HG02970 (cell line): Measurements from ENCODE around the gene RNU6-7.

Experiments used
- ATAC-seq: cut with Tn5 transposase; IDR thresholded peaks from one replicate; pipeline ENCODE4 v1.9.1; 2021; ENCODE audit warnings: mild to moderate bottlenecking, moderate library complexity, moderate number of reproducible peaks; ENCODE audit not compliant: unreplicated experiment, low FRiP score

RNU6-7 gene

DNA sequence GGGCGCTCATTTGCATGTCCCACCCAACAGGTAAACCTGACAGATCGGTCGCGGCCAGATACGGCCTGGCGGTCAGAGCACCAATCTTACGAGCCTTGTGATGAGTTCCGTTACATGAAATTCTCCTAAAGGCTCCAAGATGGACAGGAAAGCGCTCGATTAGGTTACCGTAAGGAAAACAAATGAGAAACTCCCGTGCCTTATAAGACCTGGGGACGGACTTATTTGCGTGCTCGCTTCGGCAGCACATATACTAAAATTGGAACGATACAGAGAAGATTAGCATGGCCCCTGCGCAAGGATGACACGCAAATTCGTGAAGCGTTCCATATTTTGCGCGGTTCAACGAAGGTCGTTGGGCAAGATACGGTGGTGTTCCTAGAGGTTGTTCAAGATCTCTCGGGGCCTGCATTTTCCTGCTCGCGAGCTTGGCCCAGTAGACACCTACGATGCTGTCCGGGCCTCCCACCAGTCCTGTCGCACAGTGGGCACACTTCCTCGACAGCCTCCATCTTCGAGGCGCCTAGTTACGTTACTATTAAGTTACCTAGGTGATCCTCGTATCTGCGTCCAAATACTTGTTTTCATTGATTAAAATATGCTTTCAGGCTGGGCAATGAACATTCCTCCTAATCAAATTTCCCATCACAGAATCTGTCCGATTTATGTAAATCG, at the start of gene RNU6-7:
RNU6-7 (plus strand) TSS at position 230 of the 675 bp plus-strand sequence.
- ATAC-seq: no peak

DNA sequence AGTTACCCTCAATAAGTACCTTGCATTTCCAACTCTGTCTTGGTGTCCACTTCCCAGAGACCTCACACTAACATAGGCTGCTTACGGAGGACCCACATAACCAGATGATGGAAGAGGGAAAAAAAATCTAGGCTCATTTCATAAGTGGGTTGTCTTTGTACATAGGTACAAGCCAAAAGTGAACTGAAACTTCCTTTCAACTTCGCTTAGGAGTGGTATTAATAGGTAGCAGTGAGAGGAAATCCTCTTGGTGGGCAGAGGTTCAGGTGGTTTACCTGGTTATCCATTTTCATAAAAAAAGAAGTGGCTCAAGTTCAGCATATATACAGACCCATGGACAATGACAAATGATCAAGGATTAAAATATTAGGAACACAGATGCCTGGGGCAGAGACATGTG, 35.8 kb upstream of the RNU6-7 start:
- no peak for ATAC-seq

DNA sequence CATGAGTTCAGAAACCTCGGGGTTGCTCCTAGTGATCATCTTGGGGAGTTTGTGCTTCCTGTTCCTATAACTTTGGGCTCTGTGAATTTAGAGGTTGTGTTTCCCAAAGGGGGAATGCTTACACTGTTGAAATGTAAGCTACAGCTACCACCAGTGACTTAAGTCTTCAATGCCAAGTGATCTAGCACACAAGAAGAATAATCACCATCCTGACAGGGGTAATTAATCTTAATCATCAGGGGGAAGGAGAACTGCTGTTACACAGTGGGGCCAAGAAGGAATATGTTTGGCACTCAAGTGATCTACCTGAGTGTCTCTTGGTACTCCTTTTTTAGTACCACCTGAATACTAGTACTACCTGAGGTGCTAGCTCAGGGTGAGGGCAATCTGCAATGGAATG, 34.9 kb upstream of the RNU6-7 start:
- no peak for ATAC-seq

DNA sequence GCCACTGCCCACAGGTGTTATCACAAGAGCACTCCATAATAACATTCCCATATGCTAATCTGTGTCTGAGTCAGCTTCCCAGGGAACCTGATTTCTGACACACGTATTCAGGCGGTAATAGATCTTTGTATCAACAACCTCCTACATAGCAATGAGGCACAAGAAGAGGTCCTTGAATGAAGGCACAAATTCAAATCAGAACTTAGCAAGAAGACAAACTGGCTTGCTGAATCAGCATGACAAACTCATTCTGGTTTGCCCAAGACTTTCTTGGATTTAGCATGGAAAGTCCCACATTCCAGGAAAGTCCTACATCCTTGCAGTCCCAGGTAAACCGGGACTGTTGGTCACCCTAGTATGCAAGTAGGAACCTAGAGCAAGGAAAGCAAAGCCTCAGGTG, 33.9 kb upstream of the RNU6-7 start:
- ATAC-seq: no peak

- ATAC-seq: no peak
Measured at GRCh38 chr14:32169191-32169590, 32.7 kb upstream of the RNU6-7 start.

DNA sequence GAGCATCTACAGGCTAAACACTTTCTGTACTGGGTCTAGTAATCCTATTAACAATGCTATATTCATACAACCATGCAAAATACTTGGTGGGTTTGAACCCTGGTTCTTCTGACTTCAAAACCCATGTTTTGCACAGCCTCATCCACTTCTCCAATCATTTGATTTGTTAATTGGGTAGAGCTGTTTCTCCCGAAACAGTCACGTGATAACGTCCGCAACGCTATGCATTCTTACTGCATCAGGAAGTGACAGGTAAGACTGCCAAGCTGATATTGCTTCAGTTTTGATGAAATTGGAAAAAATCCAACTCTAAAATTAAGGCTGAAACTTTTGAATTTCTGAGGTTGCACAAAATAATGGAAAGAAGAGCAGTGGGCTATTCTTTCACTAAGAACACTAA, 30.4 kb upstream of the RNU6-7 start:
- no peak for ATAC-seq

DNA sequence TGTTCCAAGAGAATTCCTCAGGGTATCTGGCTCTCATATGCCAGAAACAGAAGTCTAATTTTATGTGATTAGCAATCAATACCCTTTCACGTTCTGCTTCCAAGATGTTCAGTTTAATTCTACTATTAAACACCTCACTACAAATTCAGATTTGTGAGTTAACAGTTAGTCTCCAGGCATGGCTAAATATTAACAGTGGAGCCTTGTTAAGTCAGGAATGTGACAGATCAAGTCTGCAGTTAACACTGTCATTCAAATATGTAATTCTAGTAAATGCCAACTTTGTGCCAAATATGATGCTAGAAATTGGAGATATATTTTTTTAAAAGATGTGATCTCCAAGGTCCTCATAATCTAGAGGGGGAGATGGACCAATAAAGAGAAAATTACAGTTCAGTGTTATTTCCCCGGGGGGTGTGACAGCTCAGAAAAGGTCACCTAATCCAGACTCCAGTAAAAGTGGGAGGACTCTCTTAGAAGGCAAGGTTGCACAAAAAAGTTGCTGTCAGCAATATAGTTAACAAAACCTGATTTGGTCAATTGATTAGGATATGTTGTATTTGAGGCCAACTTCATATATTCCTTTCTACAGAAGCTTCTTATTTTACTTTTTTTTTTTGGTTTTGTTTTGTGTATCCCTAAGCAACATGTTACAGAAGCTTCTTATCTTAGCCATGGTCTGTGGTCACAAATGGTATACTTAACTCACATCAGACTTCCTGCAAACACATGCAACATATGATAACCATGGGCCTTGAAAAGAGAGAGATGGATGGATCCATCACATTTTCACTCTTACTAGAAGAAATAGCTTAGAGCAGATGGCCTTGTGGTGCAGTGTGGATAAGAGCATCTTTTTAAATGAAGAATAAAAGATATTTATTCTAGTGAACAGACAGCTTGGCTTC, 18.4 kb upstream of the RNU6-7 start:
- ATAC-seq: no peak

DNA sequence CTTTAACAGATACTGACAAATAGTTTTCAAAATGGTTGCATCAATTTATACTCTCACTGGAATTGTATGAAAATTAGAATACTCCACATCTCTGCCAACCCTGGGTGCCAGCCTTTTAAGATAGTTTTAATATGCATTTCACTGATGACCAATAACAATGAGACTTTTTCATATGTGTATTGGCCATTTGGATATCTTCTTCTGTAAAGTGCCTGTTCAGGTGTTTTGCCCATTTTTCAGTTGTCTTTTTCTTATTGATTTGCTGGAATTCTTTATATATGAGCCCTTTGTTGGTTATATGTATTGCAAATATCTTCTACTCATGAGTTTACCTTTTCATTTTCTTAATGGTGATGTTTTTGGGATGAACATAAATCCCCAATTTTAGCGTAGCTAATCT, 16.7 kb upstream of the RNU6-7 start:
- no peak for ATAC-seq

GRCh38 chr14:32186248-32186647, 15.6 kb upstream of the RNU6-7 start:
- ATAC-seq: no peak

GRCh38 chr14:32189811-32190210, 12.0 kb upstream of the RNU6-7 start:
- no peak for ATAC-seq

- no peak for ATAC-seq
Measured at GRCh38 chr14:32190673-32191072, 11.2 kb upstream of the RNU6-7 start.

- ATAC-seq: no peak
Measured at GRCh38 chr14:32192712-32193373, 9.0 kb upstream of the RNU6-7 start.

DNA sequence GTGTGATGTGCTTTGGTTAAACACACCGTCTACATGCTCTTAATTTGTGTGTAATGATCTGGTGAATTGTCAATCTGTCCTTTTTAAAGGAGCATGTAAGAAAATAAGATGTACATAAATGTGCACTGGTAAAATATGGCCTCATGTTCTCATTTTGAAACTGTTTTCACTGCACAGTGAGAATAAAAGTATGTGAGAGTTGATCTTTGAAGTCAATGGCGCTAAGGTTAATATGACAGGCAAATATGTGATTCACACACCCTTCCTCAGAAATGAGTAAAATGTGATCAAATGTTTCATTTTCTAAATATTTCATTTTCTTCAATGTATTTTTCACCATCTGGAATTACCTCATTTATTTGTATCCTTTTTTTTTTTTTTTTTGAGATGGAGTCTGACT, 8.3 kb upstream of the RNU6-7 start:
- ATAC-seq: no peak

GRCh38 chr14:32195636-32196035, 6.2 kb upstream of the RNU6-7 start:
- ATAC-seq: no peak

- ATAC-seq: peak; percentile 39
Measured at GRCh38 chr14:32197919-32198318, 3.9 kb upstream of the RNU6-7 start.

- ATAC-seq: no peak
Measured at GRCh38 chr14:32200368-32201192, 1.3 kb upstream of the RNU6-7 start.

- peak; percentile 48 for ATAC-seq
Measured at GRCh38 chr14:32201193-32201815, 541 bp upstream of the RNU6-7 start.

- no peak for ATAC-seq
Measured at GRCh38 chr14:32202491-32202997, 699 bp downstream of the RNU6-7 start.

GRCh38 chr14:32202998-32203882, 1.4 kb downstream of the RNU6-7 start, which contains the start of gene RNU6-8:
TSS of gene RNU6-8 (minus strand) at chr14:32203269.
- peak; percentile 71 for ATAC-seq
